ENCODE results near the gene AHCYL2. TPM values are rescaled to one million over a fixed set of nuclear protein-coding genes. Genes with fewer than 3 reads are reported as not detected.
A peak's percentile ranks its signal among the peaks of the same experiment; 100 is the strongest.
"Not testable (repeated sequence)": the region's sequence is repeated elsewhere in the genome, so short reads cannot be mapped to it uniquely, and the experiment has no call there.

Gene AHCYL2
- total and polyA plus RNA-seq, 8 donors, result 5.1 to 16.8 (median 13.3) TPM

- Histone ChIP-seq H3K36me3 (no peaks in the 10 kb centered on the region), H3K4me1 (peaks cover 0 to 11% (median 9%) of the 10 kb centered on the region in 3 donors), H3K4me3 (no peak overlapping the region), H3K9me3 (no peaks in the 10 kb centered on the region), H3K27ac (peak overlapping the region in 2 of 4 donors; percentile 17 to 25), H3K27me3 (no peaks in the 10 kb centered on the region)
- DNase-seq (no peak), ATAC-seq (no peak), FAIRE-seq (no peak)
- 61 to 75% methylated on average over 1 of the region's 1 CpG for WGBS, 2 donors
- intact Hi-C loops (cut with DNase I), result loop anchor here in 2 of 3 donors (5.0 to 10.0 kb wide), 2 partner anchors 97 to 105 kb away; no protein-coding TSS in a partner anchor
- no peak for TF ChIP-seq CTCF (IDR thresholded peaks at IDR 0.05)
Measured at GRCh38 chr7:129367349-129367699, 142.5 kb downstream of the AHCYL2 start.

- Histone ChIP-seq H3K4me1 (peaks cover 0 to 11% (median 9%) of the 10 kb centered on the region in 3 donors), H3K4me3 (peak overlapping the region in 1 of 4 donors; percentile 19), H3K36me3 (no peaks in the 10 kb centered on the region), H3K9me3 (no peaks in the 10 kb centered on the region), H3K27ac (peak overlapping the region in 2 of 4 donors; percentile 25 to 42), H3K27me3 (no peaks in the 10 kb centered on the region)
- DNase-seq, result peak; percentile 57 to 89 (median 80)
- peak; percentile 84 to 86 (median 84) for TF ChIP-seq CTCF (IDR thresholded peaks at IDR 0.05)
- ATAC-seq, result peak; percentile 93 to 98 (median 95)
- peak; percentile 49 for FAIRE-seq
- intact Hi-C loops (cut with DNase I), result loop anchor here in 2 of 3 donors (5.0 to 10.0 kb wide), 2 partner anchors 97 to 104 kb away; no protein-coding TSS in a partner anchor
- 7 to 11% methylated on average over 11 of the region's 11 CpGs for WGBS, 2 donors
Measured at GRCh38 chr7:129367700-129368388, 143.0 kb downstream of the AHCYL2 start.

GRCh38 chr7:129368389-129368986 lies 143.7 kb downstream of the AHCYL2 start:
- peaks cover 0 to 11% (median 9%) of the 10 kb centered on the region in 3 donors for H3K4me1 ChIP-seq
- DNase-seq (no peak), FAIRE-seq (no peak), ATAC-seq (no peak)
- no peak overlapping the region for H3K4me3 ChIP-seq
- peak overlapping the region in 1 of 4 donors; percentile 42 for H3K27ac ChIP-seq
- H3K9me3 ChIP-seq, result no peaks in the 10 kb centered on the region
- intact Hi-C loops (cut with DNase I), result loop anchor here in 2 of 3 donors (5.0 to 10.0 kb wide), 2 partner anchors 96 to 104 kb away; no protein-coding TSS in a partner anchor
- no peak for TF ChIP-seq CTCF (IDR thresholded peaks at IDR 0.05)
- 62 to 70% methylated on average over 7 of the region's 7 CpGs for WGBS, 2 donors
- no peaks in the 10 kb centered on the region for H3K27me3 ChIP-seq
- H3K36me3 ChIP-seq, result no peaks in the 10 kb centered on the region

- not testable (repeated sequence) for H3K27ac ChIP-seq, FAIRE-seq, DNase-seq, H3K27me3 ChIP-seq, ATAC-seq, H3K9me3 ChIP-seq, H3K36me3 ChIP-seq, H3K4me3 ChIP-seq
- H3K4me1 ChIP-seq, result peaks cover 0 to 11% (median 9%) of the 10 kb centered on the region in 3 donors
- intact Hi-C loops (cut with DNase I), result loop anchor here in 2 of 3 donors (5.0 to 10.0 kb wide), 2 partner anchors 95 to 103 kb away; no protein-coding TSS in a partner anchor
- WGBS, 2 donors, result 91 to 97% methylated on average over 7 of the region's 7 CpGs
Measured at GRCh38 chr7:129369447-129369846, 144.6 kb downstream of the AHCYL2 start.

- no peaks in the 10 kb centered on the region for H3K9me3 ChIP-seq
- H3K36me3 ChIP-seq, result no peaks in the 10 kb centered on the region
- no peak for TF ChIP-seq CTCF (IDR thresholded peaks at IDR 0.05)
- WGBS, 2 donors, result 75% methylated on average over 5 of the region's 5 CpGs
- no peak overlapping the region for H3K27ac ChIP-seq
- DNase-seq (no peak), ATAC-seq (no peak), FAIRE-seq (no peak)
- peaks cover 0 to 11% (median 9%) of the 10 kb centered on the region in 3 donors for H3K4me1 ChIP-seq
- H3K4me3 ChIP-seq, result no peak overlapping the region
- intact Hi-C loops (cut with DNase I), result no loop called here
- no peaks in the 10 kb centered on the region for H3K27me3 ChIP-seq
Measured at GRCh38 chr7:129370812-129371211, 146.0 kb downstream of the AHCYL2 start.
